NCI-H460 (cell line): ENCODE data around the gene CDKN2B. TPM values are rescaled to one million over a fixed set of nuclear protein-coding genes. Genes with fewer than 3 reads are reported as not detected.

ENCODE experiments used
- DNase-seq: peaks from one replicate; pipeline ENCODE4 v3.0.0-alpha.2; 2016; ENCODE audit warnings: low read depth; ENCODE audit errors: extremely low read depth
- total RNA-seq: library from RNA; depleted of rRNA; stranded (reverse); fragments of >200 nt; shearing (Covaris generic); gene quantifications from 2 replicates; pipeline ENCODE4 v1.2.3, GENCODE V29; 2014

The CDKN2B gene
- total RNA-seq, 1 experiment from 2014 or later = not detected

DNA sequence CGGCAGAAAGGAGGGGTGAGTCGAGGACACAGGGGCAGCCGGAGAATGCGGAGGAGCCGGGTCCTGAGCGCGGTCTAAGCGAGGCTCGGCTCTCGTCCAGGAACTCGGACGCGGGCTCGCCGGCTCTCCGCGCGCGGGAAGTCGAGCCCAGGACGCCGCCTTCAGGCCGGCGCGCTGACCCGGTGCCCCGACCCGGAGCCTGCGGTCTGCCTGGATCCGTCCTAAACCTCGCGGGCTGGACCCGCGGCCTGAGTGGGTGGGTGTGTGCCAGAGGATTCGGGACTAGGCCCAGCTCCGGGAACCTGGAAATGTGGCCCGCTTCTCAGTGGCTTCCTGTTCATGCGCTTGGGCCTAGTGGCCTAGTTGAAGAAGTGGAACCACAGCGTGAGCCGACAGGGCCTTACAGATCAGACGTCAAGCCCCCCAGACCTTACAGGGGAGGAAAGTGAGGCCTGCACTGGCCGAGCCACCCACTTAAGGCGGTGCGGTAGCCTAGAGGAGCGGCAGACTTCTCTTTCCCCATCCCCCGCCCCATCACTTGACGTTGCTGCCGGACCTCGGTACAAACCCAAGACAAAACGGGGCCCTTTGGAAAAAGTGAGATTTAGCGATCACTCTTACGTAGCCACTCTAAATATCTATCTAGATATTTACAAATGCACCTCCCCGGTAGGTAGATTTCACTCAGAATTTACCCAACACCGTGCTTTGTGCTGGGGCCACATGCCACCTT, 13.3 kb downstream of the CDKN2B start:
- DNase-seq = no peak

DNA sequence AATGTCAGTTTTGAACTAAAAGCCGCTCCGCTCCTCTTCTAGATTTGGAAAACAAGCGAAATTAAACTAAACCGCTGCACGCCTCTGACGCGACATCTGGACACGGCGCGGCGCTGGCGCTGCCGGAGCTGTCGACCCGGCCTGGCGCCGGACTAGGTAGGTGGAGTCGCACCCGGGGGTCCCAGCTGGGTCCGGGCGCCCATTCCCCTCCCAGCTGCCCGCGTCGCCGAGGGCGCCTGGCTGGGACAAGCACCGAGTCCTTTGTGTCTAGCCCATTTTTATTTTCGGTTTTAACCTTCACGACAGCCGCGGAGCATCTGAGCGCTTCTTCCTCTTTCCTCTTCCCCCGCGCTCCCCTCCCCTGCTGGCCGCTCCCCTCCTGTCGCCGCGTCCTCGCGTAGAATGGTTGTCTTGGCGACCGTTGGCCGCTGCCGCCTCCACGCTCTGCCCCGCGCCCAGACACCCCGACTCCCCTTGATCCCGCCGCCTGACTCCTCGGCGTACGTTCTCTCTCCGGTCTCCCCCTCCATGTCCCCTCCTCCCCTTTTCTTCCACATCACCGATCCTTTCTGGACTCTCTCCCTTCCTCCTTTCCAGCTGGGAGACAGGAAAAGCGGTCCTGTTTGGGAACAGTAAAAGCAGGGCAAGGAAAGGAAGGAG, 14.0 kb downstream of the CDKN2B start:
- DNase-seq = no peak

DNA sequence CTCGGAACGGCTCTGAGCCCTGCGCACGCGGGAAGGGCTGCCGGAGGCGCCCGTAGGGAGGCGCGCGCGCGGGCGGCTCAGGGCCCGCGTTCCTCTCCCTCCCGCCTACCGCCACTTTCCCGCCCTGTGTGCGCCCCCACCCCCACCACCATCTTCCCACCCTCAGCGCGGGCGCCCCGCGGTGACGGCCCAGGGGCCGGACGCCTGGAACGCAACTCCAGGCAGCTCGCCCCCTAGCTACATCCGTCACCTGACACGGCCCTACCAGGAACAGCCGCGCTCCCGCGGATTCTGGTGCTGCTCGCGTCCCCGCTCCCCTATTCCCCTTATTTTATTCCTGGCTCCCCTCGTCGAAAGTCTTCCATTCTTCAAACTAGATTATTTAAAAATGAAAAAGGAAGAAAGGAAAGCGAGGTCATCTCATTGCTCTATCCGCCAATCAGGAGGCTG, 14.5 kb downstream of the CDKN2B start, which contains the start of gene CDKN2B-AS1:
Gene CDKN2B-AS1 (plus strand): TSS at position 236 of the 450 bp plus-strand sequence.
- no peak for DNase-seq

DNA sequence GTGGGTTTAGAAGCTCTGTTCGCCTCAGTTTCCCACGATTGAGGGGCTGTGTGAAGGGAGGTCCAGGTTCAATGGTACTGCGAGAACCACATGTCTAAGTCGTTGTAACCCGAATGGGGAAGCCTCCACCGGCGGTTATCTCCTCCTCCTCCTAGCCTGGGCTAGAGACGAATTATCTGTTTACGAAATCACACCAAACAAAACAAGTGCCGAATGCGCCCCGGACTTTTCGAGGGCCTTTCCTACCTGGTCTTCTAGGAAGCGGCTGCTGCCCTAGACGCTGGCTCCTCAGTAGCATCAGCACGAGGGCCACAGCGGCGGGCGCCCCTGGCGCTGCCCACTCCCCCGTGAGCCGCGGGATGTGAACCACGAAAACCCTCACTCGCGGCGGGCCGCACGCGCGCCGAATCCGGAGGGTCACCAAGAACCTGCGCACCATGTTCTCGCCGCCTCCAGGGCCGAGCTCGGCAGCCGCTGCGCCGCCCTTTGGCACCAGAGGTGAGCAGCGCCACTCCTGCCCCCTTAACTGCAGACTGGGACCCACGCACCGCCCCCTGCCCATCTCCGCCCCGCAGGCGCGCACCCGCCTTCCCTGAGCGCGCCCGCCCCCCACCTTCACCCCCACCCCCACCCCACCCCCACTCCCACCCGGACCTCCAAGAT, 15.1 kb downstream of the CDKN2B start, which contains the start of gene CDKN2A:
Gene CDKN2A (minus strand): TSS at position 500 of the 663 bp plus-strand sequence.
- no peak for DNase-seq

DNA sequence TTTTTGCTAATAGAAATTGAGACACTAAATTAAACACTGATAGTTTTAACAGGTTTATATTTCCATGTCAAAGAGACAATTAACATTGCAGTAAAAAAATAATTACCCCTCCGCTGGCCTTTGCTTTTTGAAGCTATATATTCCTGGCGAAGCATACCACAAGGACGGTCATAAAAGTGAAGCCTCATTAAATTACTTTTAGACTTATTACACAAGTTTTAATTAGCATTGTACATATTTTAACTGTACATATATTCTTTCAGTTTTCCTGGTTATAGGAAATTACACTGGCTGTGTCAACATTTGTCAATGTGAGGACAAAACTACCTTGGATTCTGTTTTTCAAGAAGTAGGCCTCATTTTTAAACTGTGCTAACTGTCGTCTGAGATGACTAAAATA, 16.1 kb downstream of the CDKN2B start:
- DNase-seq = no peak

DNA sequence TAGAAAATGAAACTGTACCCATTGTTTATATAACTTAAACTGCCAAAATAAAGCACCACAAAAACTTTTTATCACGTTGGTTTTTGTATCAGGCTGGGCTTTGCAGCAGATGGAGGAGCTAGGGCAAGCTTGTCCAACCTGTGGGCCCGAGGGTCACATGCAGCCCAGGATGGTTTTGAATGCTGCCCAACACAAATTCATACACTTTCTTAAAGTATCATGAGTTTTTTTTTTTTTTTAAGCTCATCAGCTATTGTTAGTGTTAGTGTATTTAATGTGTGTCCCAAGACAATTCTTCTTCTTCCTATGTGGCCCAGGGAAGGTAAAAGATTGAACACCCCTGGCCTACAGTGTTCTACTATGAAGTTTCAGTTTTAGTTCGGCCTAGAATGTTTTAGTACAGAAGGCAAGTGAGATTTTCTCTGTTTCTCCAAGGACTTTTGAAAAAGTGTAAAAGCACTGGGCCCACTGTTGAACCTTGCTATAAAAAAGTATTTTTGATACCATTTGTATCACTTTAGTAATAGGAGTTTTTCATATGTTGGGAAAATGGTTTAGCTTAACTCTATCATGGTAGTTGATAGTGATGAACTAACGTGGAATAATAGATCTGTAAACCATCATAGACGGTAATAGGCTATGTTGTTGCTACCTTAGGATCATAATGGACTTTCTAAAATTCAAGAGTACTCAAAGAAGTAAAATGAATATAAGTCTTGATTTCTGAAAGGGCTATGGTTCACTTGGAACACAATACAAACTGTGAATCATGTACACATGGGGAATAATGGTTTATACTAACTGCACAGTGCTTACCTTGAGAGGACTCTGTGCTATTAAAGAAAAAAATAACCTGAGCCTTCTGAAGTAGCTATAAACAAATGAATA, 17.8 kb downstream of the CDKN2B start:
- no peak for DNase-seq

DNA sequence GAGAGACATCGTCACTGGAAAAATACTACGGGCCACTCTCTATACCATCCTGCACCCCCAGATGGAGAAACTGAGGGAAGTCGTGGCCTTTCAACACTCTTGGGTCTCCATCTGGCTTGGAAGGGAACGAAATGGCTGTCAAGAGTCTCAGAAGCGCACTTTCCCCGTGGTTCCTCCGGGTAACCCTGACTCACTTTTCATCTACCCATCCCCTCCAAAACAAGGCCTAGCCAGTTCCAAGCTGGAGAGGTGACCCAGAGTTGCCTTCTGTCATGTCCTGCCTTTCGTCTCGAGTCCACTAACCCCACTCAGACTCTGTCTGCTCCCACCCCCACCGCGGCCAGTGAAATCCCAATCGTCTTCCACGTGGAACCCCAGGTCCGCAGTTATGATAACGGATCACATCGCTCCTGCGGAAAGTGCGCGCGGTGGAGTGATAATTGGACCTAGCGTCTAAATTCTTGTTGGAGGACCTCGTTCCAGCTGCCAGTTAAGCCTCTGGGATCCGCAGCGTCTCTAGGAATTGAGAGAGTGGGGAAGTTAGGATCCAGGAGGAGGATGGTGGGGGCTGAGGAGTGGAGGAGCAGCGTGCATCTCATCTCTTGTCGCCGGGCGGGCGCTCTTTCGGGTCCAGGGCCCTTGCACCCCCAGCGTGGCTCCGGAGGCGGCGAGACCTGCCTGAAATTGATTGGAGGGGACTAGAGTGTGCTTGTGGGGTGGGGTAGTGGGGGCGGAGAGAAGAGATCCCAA, 19.5 kb downstream of the CDKN2B start:
- DNase-seq = no peak

DNA sequence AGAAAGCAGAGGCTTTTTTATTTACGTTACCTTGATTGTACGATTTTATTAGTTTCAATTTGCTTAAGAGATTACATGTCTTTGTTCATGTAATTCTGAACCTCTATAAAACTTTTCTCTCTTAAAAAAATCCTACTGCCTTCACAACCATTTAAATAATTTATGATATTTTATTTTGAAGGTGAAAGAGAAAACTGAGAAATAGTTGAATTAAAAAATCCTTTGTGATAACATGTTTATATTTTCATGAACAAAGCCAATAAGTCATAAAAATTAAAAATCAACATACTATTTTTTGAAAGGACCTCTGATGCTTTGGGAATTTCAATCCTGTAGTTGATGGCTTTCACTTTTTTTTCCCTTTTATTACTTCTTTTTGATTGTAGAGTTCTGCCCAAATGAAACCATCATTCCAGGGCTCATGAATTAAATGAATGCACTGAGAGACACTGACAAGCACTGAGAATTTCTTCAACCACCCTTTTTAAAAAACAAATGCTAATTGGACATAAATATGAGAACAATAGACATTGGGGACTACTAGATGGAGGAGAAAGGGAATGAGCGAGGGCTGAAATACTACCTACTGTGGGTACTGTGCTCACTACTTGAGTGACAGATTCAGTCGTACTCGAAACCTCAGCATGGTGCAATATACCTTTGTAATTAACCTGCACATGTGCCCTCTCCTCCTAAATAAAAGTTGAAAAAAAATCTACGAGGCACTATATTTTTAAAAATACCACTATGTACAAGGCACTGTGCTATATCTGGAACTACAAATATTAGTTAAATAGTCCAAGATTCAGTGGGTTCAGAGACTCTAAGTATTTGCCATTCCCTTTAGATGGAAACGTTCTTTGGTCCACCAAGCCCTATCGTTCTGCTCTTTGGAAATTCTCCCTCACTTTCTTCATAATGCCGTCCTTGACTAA, 20.8 kb downstream of the CDKN2B start:
- no peak for DNase-seq

DNA sequence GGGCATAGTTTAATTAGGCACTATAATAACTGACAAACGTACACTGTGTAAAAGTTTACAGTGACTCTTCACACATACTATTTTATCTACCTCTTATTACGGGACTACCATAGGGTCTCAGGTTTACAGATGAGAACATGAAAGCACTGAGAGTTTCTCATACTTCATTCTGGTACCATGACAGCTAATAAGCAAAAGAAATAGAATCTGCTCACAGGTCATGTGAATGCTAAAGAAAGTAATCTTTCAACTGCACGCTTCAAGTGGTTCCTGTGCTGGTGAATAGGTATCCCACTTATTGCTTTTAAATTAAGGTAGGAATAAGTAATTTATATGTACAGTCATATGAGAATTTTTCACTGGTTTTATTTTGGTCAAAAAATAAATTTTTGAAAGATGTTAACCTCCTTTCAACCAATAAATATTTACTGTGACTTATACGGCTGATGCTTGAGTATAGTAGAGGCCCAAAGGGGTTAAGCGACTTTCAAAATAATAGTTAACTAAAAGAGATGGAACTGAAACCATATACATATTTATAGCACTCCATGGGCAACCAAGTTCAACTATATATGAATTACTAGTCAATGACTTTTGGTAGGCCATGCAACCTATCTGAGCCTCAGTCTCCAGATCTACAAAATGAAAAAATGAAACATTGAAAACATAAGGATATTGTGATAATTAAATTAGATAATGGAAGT, 23.0 kb downstream of the CDKN2B start:
- no peak for DNase-seq

DNA sequence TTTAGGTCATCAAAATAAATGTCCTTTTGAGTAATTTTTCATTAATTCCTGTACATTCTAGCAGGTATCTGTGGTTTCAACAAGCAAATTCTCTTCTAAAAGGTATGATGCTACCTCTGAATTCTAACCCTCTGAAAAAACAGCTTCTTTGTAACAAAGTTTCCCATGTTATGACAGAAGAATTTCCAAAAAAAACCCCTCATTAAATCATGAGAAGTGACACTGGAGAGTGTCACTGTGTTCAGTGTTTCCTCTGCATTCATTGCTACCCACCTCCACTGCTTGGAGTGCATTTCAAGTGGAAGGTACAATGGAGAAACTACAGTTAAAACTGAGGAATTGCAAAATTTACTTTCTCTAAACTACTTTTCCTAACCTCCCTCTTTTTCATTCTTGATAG, 25.0 kb downstream of the CDKN2B start:
- DNase-seq = no peak

DNA sequence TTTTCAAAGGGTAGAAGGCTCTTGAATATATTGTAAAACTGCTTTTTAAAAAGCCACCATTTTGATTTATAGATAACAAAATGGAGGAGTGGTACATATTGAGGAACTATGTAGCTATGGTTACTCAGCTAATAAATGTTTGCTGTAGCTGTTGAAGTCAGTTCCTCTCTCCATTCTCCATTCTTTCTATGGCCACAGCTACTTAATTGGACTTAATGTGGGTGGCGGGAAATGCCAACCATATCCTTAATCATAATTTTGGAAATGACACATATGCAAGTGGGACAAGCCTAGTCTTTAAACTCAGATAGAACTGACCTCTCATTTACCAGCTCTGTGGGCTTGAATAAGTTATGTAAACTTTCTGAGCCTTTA, 25.6 kb downstream of the CDKN2B start:
- no peak for DNase-seq

DNA sequence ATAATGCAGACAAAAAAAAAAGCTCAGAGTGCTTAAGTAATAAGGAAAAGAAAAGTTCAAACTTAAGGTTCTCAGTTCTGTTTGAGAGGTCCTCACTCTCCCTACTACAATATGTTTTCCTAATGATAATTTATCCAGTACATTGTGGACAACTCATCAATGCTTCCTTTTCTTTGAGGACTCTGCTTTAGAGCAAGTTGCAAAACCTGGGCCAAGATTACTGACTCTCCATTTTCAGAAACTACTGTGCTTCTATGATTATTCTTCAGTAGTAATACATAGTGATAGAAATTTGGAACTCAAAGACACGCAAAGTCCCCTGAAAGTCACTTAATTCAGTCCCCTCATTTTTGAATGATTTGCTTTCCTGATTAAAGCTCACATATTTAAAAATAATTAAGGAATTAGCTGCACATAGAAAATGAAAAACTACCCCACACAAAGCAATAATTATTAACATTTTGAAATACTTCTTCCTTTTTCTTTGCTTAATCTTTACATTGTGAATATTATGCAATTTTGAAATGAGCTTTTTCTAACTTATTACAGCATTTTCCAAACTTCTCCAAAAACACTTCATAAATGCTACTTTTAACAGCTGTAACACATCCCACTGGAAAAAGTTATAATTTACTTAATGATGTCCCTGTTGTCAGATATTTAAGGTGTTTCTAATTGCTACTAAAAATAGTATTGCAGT, 26.1 kb downstream of the CDKN2B start:
- DNase-seq = no peak

DNA sequence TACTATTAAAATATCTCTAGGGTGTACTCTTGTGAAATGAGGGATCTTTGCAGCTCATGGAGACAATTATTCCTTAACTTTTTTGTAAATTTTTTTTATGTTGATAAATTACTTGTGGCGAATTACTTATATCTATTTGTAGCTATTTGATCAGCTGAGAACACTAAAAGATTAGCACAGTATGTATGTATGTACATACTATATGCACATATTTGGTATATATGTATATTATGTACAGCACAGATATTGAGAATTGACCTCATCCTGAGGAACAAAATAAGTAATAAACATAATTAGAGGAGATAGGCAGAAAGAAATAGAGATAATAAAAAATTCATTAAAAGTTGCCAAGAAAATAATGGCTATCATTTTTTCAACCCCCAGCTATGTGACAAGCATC, 26.7 kb downstream of the CDKN2B start:
- DNase-seq = no peak

DNA sequence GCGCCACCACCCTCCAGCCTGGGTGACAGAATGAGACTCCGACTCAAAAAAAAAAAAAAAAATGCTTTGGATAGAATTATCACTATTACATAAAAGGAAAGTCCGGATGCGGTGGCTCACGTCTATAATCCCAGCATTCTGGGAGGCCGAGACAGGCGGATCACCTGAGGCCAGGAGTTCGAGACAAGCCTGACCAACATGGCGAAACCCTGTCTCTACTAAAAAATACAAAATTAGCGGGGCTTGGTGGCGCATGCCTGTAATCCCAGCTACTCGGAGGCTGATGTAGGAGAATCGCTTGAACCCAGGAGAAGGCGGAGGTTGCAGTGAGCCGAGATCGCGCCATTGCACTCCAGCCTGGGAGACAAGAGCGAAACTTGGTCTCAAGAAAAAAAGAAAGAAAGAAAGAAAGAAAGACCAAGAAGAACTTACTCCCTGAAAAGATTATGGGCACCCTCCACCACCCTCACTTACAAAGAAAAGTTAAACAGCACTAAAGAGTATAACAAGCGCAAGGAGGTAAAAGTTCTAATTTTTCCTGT, 32.7 kb downstream of the CDKN2B start:
- DNase-seq = no peak

DNA sequence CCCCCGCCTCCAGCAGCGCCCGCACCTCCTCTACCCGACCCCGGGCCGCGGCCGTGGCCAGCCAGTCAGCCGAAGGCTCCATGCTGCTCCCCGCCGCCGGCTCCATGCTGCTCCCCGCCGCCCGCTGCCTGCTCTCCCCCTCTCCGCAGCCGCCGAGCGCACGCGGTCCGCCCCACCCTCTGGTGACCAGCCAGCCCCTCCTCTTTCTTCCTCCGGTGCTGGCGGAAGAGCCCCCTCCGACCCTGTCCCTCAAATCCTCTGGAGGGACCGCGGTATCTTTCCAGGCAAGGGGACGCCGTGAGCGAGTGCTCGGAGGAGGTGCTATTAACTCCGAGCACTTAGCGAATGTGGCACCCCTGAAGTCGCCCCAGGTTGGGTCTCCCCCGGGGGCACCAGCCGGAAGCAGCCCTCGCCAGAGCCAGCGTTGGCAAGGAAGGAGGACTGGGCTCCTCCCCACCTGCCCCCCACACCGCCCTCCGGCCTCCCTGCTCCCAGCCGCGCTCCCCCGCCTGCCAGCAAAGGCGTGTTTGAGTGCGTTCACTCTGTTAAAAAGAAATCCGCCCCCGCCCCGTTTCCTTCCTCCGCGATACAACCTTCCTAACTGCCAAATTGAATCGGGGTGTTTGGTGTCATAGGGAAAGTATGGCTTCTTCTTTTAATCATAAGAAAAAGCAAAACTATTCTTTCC, 34.2 kb downstream of the CDKN2B start:
- DNase-seq = no peak

DNA sequence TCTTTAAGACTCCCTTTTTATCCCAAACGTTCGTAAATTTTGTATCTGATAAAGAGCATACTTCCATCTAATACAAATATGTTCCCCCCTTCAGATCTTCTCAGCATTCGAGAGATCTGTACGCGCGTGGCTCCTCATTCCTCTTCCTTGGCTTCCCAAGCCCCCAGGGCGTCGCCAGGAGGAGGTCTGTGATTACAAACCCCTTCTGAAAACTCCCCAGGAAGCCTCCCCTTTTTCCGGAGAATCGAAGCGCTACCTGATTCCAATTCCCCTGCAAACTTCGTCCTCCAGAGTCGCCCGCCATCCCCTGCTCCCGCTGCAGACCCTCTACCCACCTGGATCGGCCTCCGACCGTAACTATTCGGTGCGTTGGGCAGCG, 34.8 kb downstream of the CDKN2B start:
- no peak for DNase-seq

DNA sequence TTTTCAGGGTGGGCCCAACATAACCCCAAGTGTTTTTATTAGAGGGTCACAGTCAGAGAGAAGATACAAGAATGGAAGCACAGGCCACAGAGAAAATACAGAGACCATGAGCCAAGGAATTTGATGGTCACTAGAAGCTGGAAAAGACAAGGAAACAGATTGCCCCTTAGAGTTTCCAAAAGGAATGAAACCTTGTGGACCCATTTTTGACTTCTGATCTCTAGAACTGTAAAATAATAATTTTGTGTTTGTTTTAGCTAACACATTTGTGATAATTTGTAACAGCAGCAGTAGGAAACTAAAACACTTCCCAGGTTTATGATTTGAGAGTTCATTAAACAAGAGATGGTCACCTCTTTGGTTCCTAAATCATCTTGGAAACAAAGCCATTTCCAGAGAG, 36.7 kb downstream of the CDKN2B start:
- no peak for DNase-seq
